CD1c-positive myeloid dendritic cell (primary cell): Measurements from ENCODE around the gene VRK3.

Experiments used
- DNase-seq: peaks from one replicate; pipeline ENCODE4 v3.0.0-alpha.2; 2016; ENCODE audit errors: extremely low spot score

The VRK3 gene

GRCh38 chr19:49954933-49955332, 70.2 kb downstream of the VRK3 start:
- no peak for DNase-seq

- peak; percentile 50 for DNase-seq
Observed at GRCh38 chr19:49954092-49954829, 70.9 kb downstream of the VRK3 start.

- peak; percentile 85 for DNase-seq
Observed at GRCh38 chr19:49953416-49953815, 71.8 kb downstream of the VRK3 start.

- no peak for DNase-seq
Observed at GRCh38 chr19:49952906-49953305, 72.3 kb downstream of the VRK3 start.

- DNase-seq = no peak
Observed at GRCh38 chr19:49952479-49952836, 72.7 kb downstream of the VRK3 start.

- no peak for DNase-seq
Observed at GRCh38 chr19:49951806-49952478, 73.2 kb downstream of the VRK3 start.

- no peak for DNase-seq
Observed at GRCh38 chr19:49950956-49951526, 74.1 kb downstream of the VRK3 start.

GRCh38 chr19:49950590-49950948, 74.6 kb downstream of the VRK3 start:
- DNase-seq = no peak

GRCh38 chr19:49949742-49950589, 75.2 kb downstream of the VRK3 start:
- no peak for DNase-seq

GRCh38 chr19:49946415-49946814, 78.8 kb downstream of the VRK3 start:
- DNase-seq = no peak

GRCh38 chr19:49944567-49944966, 80.6 kb downstream of the VRK3 start:
- peak; percentile 85 for DNase-seq

- DNase-seq = no peak
Observed at GRCh38 chr19:49940482-49940791, 84.7 kb downstream of the VRK3 start.

GRCh38 chr19:49939721-49940481, 85.3 kb downstream of the VRK3 start:
- DNase-seq = no peak

- DNase-seq = no peak
Observed at GRCh38 chr19:49938662-49939061, 86.5 kb downstream of the VRK3 start.

GRCh38 chr19:49937750-49938381, 87.3 kb downstream of the VRK3 start:
- DNase-seq = peak; percentile 86

GRCh38 chr19:49936549-49936948, 88.6 kb downstream of the VRK3 start:
- no peak for DNase-seq

- no peak for DNase-seq
Observed at GRCh38 chr19:49933643-49934042, 91.5 kb downstream of the VRK3 start.

GRCh38 chr19:49932731-49933131, 92.4 kb downstream of the VRK3 start:
- no peak for DNase-seq

- DNase-seq = no peak
Observed at GRCh38 chr19:49932041-49932451, 93.1 kb downstream of the VRK3 start.

- DNase-seq = no peak
Observed at GRCh38 chr19:49931293-49932040, 93.7 kb downstream of the VRK3 start.
